GM21360 (cell line): ENCODE data around the gene PIAS1.
"Not testable (repeated sequence)": the region's sequence is repeated elsewhere in the genome, so short reads cannot be mapped to it uniquely, and the experiment has no call there.

Experiments
- ATAC-seq: cut with Tn5 transposase; IDR thresholded peaks from one replicate; pipeline ENCODE4 v1.9.1; 2021; ENCODE audit warnings: mild to moderate bottlenecking, moderate library complexity; ENCODE audit not compliant: unreplicated experiment

The PIAS1 gene

DNA sequence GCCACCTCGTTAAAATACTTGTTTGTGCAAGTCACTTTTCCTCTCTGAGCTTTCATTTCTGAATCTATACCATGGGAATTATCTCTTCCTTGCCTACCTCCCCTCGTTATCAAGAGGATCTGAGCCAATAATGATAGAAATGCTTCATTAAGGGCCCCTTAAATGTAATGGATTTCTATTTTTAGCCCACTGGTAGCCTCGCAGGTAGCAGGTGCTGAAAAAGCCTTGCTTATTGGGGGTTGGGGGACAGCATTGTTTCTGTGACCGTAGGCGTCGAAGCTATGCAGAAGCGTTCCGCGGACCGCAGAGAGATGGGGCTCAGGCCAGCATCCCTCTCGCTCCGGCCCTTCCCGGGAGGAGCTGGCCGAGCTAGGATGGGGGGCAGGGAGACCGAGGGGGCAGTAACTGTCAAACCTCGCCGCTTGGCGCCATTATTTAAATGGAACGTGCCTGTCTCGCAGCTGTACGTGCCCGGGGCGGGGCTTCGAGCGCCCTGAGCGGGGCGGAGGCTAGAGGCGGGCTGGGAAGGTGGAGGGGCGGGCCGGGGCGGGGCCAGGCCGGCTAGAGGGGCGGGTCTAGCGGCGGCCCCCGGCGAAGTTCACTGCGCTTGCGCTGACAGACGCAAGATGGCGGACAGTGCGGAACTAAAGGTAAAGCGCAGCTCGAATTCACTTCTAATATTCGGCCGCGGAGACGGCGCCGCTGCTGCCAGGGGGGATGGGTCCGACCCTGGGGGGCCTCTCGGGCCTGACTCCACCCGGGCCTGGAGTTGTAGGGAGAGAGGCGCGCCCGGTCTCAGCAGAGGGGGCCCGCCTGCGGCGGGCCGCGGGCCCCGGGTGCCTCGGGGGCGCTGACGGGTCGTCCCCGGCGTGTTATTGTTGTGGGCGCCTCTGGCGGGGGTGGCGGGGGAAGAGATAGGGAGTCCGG is at the start of gene PIAS1:
Gene PIAS1 (plus strand): TSS at position 615 of the 927 bp plus-strand sequence. CDS start 12 bp downstream, at position 627.
- ATAC-seq: peak; percentile 84

DNA sequence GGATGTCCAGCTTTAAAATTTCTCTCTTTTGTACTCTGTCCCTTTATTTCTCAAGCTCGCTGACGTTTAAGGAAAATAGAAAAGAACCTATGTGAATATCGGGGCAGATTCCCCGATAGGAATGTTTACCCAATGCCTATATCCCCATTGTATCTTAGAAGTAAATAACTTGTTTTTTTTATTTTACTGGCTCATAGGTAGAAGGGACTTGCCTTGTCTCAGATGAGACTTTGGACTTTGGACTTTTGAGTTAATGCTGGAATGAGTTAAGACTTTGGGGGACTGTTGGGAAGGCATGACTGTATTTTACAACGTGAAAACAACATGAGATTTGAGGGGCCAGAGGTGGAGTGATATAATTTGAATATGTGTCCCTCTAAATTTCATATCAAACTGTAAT is 46.5 kb upstream of the PIAS1 start:
- ATAC-seq: not testable (repeated sequence)

GRCh38 chr15:68010361-68011153 is 43.6 kb upstream of the PIAS1 start:
- no peak for ATAC-seq

GRCh38 chr15:68012911-68013310 is 41.2 kb upstream of the PIAS1 start:
- ATAC-seq: no peak

DNA sequence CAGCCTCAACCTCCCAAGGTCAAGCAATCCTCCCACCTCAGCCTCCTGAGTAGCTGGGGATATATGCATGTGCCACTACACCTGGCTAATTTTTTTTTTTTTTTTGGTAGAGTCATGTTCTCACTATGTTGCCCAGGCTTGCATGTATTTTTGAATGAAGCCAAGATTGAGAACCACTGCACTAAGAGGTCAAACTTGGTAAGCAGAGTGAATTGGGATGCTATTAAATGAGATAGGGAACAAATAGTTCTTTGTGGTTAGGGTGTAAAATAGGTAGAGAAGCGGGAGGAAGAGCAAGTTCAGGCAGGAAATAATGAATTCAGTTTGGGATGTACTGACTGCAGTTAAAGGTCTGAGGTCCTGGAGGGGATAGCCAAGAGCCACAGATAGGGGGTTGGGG is 39.9 kb upstream of the PIAS1 start:
- no peak for ATAC-seq

GRCh38 chr15:68015244-68015643 is 38.9 kb upstream of the PIAS1 start:
- no peak for ATAC-seq

- no peak for ATAC-seq
These were observed 36.9 kb upstream of the PIAS1 start for GRCh38 chr15:68017201-68017600.

- no peak for ATAC-seq
These were observed 35.2 kb upstream of the PIAS1 start for GRCh38 chr15:68018797-68019444.

- ATAC-seq: no peak
These were observed 34.1 kb upstream of the PIAS1 start for GRCh38 chr15:68019814-68020525.

- no peak for ATAC-seq
These were observed 33.4 kb upstream of the PIAS1 start for GRCh38 chr15:68020685-68021084.

DNA sequence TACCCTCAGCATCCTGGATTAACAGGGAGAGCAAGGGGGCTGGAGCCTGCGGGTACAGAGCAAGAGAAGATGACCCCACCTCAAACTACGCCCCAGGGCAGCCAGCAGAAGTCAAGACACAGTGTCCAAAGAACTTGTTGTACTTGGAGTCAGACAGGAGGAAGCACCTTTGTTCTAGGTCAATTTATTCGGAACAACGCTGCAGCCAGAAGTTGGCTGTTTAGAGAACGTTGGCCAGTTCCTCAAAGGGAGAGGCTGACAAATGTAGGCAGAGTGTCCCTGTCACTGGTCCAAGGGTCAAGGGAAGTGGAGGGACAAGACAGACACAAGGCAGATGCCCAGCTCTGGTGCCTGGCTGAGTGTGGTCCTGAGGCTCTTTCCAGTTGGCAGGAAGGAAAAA is 32.1 kb upstream of the PIAS1 start:
- no peak for ATAC-seq

DNA sequence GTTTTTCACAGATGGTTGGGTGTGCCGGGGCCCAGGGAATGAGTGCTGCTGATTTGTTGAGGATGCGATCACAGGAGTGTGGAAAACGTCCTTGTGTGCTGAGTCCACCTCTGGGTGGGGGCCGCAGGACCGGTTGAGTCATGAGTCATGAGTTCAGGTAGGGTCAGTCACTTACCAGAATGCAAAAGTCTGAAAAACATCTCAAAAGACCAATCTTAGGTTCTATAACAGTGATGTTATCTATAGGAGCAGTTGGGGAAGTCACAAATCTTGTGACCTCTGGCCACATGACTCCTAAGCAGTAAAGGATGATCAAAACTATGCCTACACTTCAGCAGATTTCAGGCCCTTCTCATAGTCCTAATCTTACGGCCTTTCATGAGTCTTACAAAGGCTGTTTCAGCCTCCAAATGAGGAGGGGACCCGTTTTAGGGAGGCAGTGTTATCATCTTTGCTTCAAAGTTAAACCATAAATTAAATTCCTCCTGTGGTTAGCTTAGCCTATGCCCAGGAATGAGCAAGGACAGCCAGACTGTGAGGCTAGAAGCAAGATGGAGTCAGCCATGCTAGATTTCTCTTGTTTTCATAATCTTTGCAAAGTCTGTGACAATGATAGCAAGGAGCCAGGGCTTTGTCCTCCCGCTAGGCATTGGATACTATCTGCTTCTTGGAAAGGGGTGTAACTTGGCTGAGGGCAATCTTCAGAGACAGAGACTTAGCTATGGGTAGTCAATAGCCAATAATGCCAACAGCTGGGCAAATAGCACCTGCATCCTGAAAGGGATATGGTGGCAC is 30.6 kb upstream of the PIAS1 start:
- no peak for ATAC-seq

GRCh38 chr15:68025835-68026424 is 28.2 kb upstream of the PIAS1 start:
- ATAC-seq: no peak

DNA sequence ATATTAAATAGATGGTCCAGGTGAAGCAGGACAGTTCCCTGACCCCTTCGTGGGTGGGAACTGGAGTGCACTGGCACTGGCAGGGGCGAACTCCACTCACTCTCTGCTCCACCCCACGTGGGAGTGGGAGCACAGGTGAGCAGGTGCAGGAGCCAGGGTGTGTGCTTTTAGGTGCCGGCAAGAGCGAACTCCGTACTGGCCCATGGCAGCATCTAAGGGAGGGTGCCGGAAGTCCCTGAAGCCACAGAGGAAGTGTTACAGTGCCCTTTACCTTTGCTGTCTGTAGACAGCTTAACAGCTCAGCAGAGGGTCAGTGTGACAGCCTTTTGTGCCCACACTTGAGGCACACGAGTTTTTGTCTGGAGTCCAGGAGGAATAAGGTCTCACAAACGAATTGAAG is 26.7 kb upstream of the PIAS1 start:
- no peak for ATAC-seq

DNA sequence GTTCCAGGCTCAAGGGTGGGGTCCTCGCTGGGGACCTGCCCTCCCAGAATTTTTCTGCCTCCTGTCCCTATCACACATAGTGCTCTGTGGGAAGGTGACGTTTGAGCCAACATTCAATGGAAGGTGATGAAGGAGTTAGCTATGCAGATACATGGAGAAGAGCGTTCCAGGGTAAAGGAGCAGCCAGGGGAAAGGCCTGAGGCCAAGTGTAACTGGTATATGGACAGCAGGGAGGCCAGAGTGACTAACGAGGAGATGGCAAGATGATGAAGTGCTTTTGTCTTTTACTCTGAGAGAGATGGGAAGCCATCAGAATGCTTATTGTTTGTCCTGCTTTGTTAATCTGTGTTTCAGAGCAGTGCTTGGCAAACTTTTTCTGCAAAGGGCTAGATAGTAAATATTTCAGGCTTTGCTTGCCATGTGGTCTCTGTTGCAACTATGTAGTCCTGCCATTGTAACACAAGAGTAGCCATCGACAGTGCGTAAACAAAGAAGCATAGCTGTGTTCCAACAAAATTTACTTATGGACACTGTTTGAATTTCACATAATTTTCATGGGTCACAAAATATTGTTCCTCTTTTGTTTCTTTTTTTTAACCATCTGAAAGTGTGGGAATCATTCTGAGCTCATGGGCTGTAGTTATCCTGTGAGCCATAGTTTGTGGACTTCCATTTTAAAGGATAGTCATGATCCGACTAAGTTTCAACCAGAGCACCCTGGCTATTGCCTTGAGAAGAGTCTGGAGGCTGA is 25.8 kb upstream of the PIAS1 start:
- no peak for ATAC-seq

DNA sequence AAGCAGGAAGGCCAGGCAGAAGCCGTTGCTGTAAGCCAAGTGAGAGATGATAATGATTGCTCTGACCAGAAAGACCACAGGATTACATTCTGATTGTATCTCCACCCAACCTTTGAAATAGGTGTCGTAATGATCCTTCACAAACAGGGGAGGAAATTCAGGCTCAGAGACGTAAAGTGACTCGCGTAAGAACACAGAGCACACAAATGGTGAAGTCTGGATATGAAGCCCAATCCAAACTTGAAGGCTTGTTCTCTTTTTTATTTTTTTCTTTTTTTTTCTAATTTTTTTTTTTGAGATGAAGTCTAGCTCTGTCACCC is 25.3 kb upstream of the PIAS1 start:
- no peak for ATAC-seq

GRCh38 chr15:68029959-68030358 is 24.2 kb upstream of the PIAS1 start:
- no peak for ATAC-seq

- ATAC-seq: no peak
These were observed 22.7 kb upstream of the PIAS1 start for GRCh38 chr15:68031404-68031803.

- no peak for ATAC-seq
These were observed 21.4 kb upstream of the PIAS1 start for GRCh38 chr15:68032672-68033071.
